SW 1271 (cell line): ENCODE data around the gene FARS2.
"Not testable (repeated sequence)": the region's sequence is repeated elsewhere in the genome, so short reads cannot be mapped to it uniquely, and the experiment has no call there.

Experiments
- DNase-seq, 2 experiments: peaks; one replicate each; lab custom pipeline; 2025; lab: John Stamatoyannopoulos, UW

The FARS2 gene

GRCh38 chr6:5786969-5787720 is 525.8 kb downstream of the FARS2 start:
- DNase-seq: no peak

- not testable (repeated sequence) for DNase-seq
Observed at GRCh38 chr6:5789426-5789825, 528.1 kb downstream of the FARS2 start.

- not testable (repeated sequence) for DNase-seq
Observed at GRCh38 chr6:5796555-5796954, 535.2 kb downstream of the FARS2 start.

- not testable (repeated sequence) for DNase-seq
Observed at GRCh38 chr6:5806406-5806805, 545.1 kb downstream of the FARS2 start.

GRCh38 chr6:5809450-5809849 is 548.1 kb downstream of the FARS2 start:
- DNase-seq: no peak

- no peak for DNase-seq
Observed at GRCh38 chr6:5811997-5812396, 550.7 kb downstream of the FARS2 start.

- DNase-seq: no peak
Observed at GRCh38 chr6:5813625-5814027, 552.3 kb downstream of the FARS2 start.

GRCh38 chr6:5814116-5814515 is 552.8 kb downstream of the FARS2 start:
- no peak for DNase-seq

- DNase-seq: no peak
Observed at GRCh38 chr6:5814901-5815300, 553.6 kb downstream of the FARS2 start.

- no peak for DNase-seq
Observed at GRCh38 chr6:5817869-5818268, 556.6 kb downstream of the FARS2 start.

- no peak for DNase-seq
Observed at GRCh38 chr6:5818959-5819358, 557.6 kb downstream of the FARS2 start.
